Measurements from ENCODE around the gene FEZ2.

- TF ChIP-seq TCF12 (IDR thresholded peaks at IDR 0.05) (no peak), RCOR1 (IDR thresholded peaks at IDR 0.05; ENCODE audit: low read length) (no peak), ELF1 (IDR thresholded peaks at IDR 0.05) (no peak), CTCF (IDR thresholded peaks at IDR 0.05) (no peak), EP300 (IDR thresholded peaks at IDR 0.05; ENCODE audit: borderline replicate concordance in 1 of 2, low read depth in 1 of 2, low read length in 1 of 2) (no peak), TAF1 (IDR thresholded peaks at IDR 0.05; ENCODE audit: borderline replicate concordance, low read depth, low read length) (no peak), MAX (IDR thresholded peaks at IDR 0.05; ENCODE audit: low read depth) (no peak), RAD21 (IDR thresholded peaks at IDR 0.05; ENCODE audit: low read length) (no peak), EZH2phosphoT487 (IDR thresholded peaks at IDR 0.05; ENCODE audit: borderline replicate concordance, low read depth) (no peak), ZBTB33 (IDR thresholded peaks at IDR 0.05; ENCODE audit: borderline replicate concordance, low read depth) (no peak), SMC3 (IDR thresholded peaks at IDR 0.05; ENCODE audit: low read depth, low read length) (no peak), TEAD4 (IDR thresholded peaks at IDR 0.05; ENCODE audit: borderline replicate concordance, insufficient read depth) (no peak), POLR2AphosphoS5 (IDR thresholded peaks at IDR 0.05; ENCODE audit: low read depth, low read length) (no peak)
These were observed 85.9 kb downstream of the FEZ2 start for GRCh38 chr2:36511858-36512603.
